Limb (tissue), 2 donors: Measurements from ENCODE around the gene LRP1.

Source experiments
- DNase-seq, 2 donors: peaks; one replicate each; pipeline ENCODE4 v3.0.0-alpha.2; 2016; ENCODE audit errors: extremely low spot score in 2 of 2

Gene LRP1

GRCh38 chr12:57127726-57128518 lies at the start of gene LRP1:
Gene LRP1 (plus strand): TSS chr12:57128483. CDS start chr12:57128965, 482 bp downstream.
- peak; percentile 90 to 93 for DNase-seq

GRCh38 chr12:57078519-57079404 lies 49.5 kb upstream of the LRP1 start, which contains the start of gene NEMP1:
Gene NEMP1 (minus strand): TSS chr12:57078791. CDS start chr12:57078745, 46 bp downstream.
- DNase-seq: peak; percentile 93 to 100

- DNase-seq: no peak
Measured at GRCh38 chr12:57079821-57080220, 48.5 kb upstream of the LRP1 start.

GRCh38 chr12:57080855-57081254 lies 47.4 kb upstream of the LRP1 start:
- no peak for DNase-seq

GRCh38 chr12:57085999-57086492 lies 42.2 kb upstream of the LRP1 start:
- peak; percentile 63 to 68 for DNase-seq

GRCh38 chr12:57086493-57087009 lies 41.7 kb upstream of the LRP1 start:
- DNase-seq: peak; percentile 82 to 84

GRCh38 chr12:57087010-57087690 lies 41.1 kb upstream of the LRP1 start:
- peak; percentile 83 to 91 for DNase-seq

GRCh38 chr12:57087691-57088353 lies 40.5 kb upstream of the LRP1 start:
- DNase-seq: peak; percentile 92

- peak; percentile 94 to 96 for DNase-seq
Measured at GRCh38 chr12:57088354-57089270, 39.7 kb upstream of the LRP1 start, which contains the start of gene NAB2. Gene NAB2 (plus strand): TSS chr12:57089114. CDS start chr12:57089272, 158 bp downstream.

- peak; percentile 54 to 79 for DNase-seq
Measured at GRCh38 chr12:57089271-57090245, 38.7 kb upstream of the LRP1 start.

- no peak for DNase-seq
Measured at GRCh38 chr12:57090490-57090889, 37.8 kb upstream of the LRP1 start.

- DNase-seq: no peak
Measured at GRCh38 chr12:57090924-57091637, 37.2 kb upstream of the LRP1 start.

- no peak for DNase-seq
Measured at GRCh38 chr12:57091638-57092528, 36.4 kb upstream of the LRP1 start.

GRCh38 chr12:57092529-57092862 lies 35.8 kb upstream of the LRP1 start:
- DNase-seq: no peak

- DNase-seq: no peak
Measured at GRCh38 chr12:57092876-57093414, 35.3 kb upstream of the LRP1 start.

- DNase-seq: peak; percentile 59 to 74
Measured at GRCh38 chr12:57093415-57094207, 34.7 kb upstream of the LRP1 start.
